HepG2 (cell line): ENCODE results near the gene ANO1. TPM values are rescaled to one million over a fixed set of nuclear protein-coding genes. Genes with fewer than 3 reads are reported as not detected.

Experiments used
- ATAC-seq: fragments of 200-7000 bp; cut with Tn5 transposase; 3 replicates; pipeline ENCODE4 v1.9.1; 2020; ENCODE audit warnings: mild to moderate bottlenecking, moderate library complexity
- BruUV-seq: library from RNA; stranded (reverse); fragments of 400-500 nt; replicated peaks from 2 replicates; lab custom pipeline; 2021; lab: Mats Ljungman, UMichigan
- CTCF ChIA-PET: fragments of 300-600 bp; formaldehyde crosslinking; extraction: SDS; loops from one replicate; lab custom pipeline; 2021; ENCODE audit warnings: low total read pairs, inconsistent platforms, low intra/inter-chr PET ratio; lab: Yijun Ruan, JAX
- POLR2A ChIA-PET: fragments of 350-600 bp; sonication (Branson Sonifier 250); formaldehyde crosslinking; loops from one replicate; lab custom pipeline; 2020; ENCODE audit warnings: antibody characterized with exemption, inconsistent platforms; lab: Yijun Ruan, JAX
- DNase-seq: peaks from one replicate; pipeline ENCODE4 v3.0.0-alpha.2; 2015; ENCODE audit warnings: low spot score
- FAIRE-seq: peaks from 3 replicates; lab custom pipeline; 2011; peaks lifted over from hg19 to GRCh38; lab: Jason Lieb, UNC
- H2AFZ ChIP-seq: one replicate; pipeline ENCODE4 v1.6.1; 2011; ENCODE audit warnings: low read length, inconsistent platforms
- H3K27ac ChIP-seq: fragments of 300-600 bp; 3 replicates; pipeline ENCODE4 v1.8.0; 2011; ENCODE audit warnings: mixed run types, mild to moderate bottlenecking, mixed read lengths, low read length, inconsistent platforms; ENCODE audit not compliant: insufficient read depth; ENCODE audit errors: extremely low read length
- H3K27me3 ChIP-seq, 2 experiments: fragments of 200-600 bp in 1 of 2; 2 replicates in 1 of 2; 3 replicates in 1 of 2; pipeline versions ENCODE4 v1.6.0 to v1.8.0; 2011; ENCODE audit warnings: low read length in 2 of 2, mild to moderate bottlenecking in 2 of 2, moderate library complexity in 2 of 2, inconsistent platforms in 1 of 2; ENCODE audit not compliant: insufficient read depth in 2 of 2, control insufficient read depth in 1 of 2
- H3K36me3 ChIP-seq, 2 experiments: fragments of 200-600 bp in 1 of 2; replicated peaks in 1 of 2; 2 replicates in 1 of 2; 3 replicates in 1 of 2; pipeline versions ENCODE4 v1.5.1 to v1.8.0; 2011; ENCODE audit warnings: low read length in 2 of 2, inconsistent platforms in 1 of 2; ENCODE audit not compliant: insufficient read depth in 2 of 2, control insufficient read depth in 1 of 2
- H3K4me1 ChIP-seq: 2 replicates; pipeline ENCODE4 v1.5.1; 2012; ENCODE audit warnings: low read length, inconsistent platforms; ENCODE audit not compliant: insufficient read depth
- H3K4me2 ChIP-seq: 2 replicates; pipeline ENCODE4 v1.6.0; 2011; ENCODE audit warnings: low read depth, low read length, inconsistent platforms
- H3K4me3 ChIP-seq, 3 experiments: fragments of 200-600 bp in 1 of 3; sonication (generic), shearing (Covaris generic) in 1 of 3; replicated peaks in 1 of 3; 2 replicates each; pipeline ENCODE4 v1.5.1; 2011 to 2016; ENCODE audit warnings: low read length in 3 of 3, inconsistent platforms in 2 of 3, low read depth in 2 of 3, mild to moderate bottlenecking in 2 of 3, control low read depth in 1 of 3, mixed read lengths in 1 of 3; ENCODE audit not compliant: insufficient read depth in 1 of 3
- H3K79me2 ChIP-seq: one replicate; pipeline ENCODE4 v1.6.1; 2011; ENCODE audit warnings: low read length, inconsistent platforms; ENCODE audit not compliant: insufficient read depth
- H3K9ac ChIP-seq: 2 replicates; pipeline ENCODE4 v1.6.0; 2011; ENCODE audit warnings: mild to moderate bottlenecking, low read depth, low read length, inconsistent platforms; ENCODE audit not compliant: insufficient read depth
- H3K9me3 ChIP-seq: 2 replicates; pipeline ENCODE4 v1.5.1; 2012; ENCODE audit warnings: mild to moderate bottlenecking, low read length
- H4K20me1 ChIP-seq: 2 replicates; pipeline ENCODE4 v1.6.0; 2011; ENCODE audit warnings: inconsistent platforms, mild to moderate bottlenecking, low read length, moderate library complexity; ENCODE audit not compliant: insufficient read depth
- CBX2 ChIP-seq, 2 experiments: fragments of 200-600 bp in 1 of 2; sonication (generic); formaldehyde crosslinking in 1 of 2; IDR thresholded peaks; 2 replicates each; pipeline versions ENCODE4 v1.7.0 to v1.8.1; 2018 to 2022; ENCODE audit warnings: low read depth in 2 of 2, low read length in 1 of 2, mild to moderate bottlenecking in 1 of 2, missing genetic modification reagents in 1 of 2
- CTCF ChIP-seq: sonication (generic); formaldehyde crosslinking; IDR thresholded peaks from 2 replicates; pipeline ENCODE4 v1.5.0; 2020; ENCODE audit warnings: mild to moderate bottlenecking, missing genetic modification reagents, moderate library complexity
- MATR3 ChIP-seq: sonication (generic); formaldehyde crosslinking; IDR thresholded peaks from 2 replicates; pipeline ENCODE4 v1.4.0; 2020; ENCODE audit warnings: missing genetic modification reagents
- POGZ ChIP-seq: sonication (generic); formaldehyde crosslinking; IDR thresholded peaks from 2 replicates; pipeline ENCODE4 v1.4.0; 2020; ENCODE audit warnings: mild to moderate bottlenecking, missing genetic modification reagents
- ZNF891 ChIP-seq: sonication (generic); formaldehyde crosslinking; IDR thresholded peaks from 2 replicates; pipeline ENCODE4 v1.5.0; 2020; ENCODE audit warnings: mild to moderate bottlenecking, missing genetic modification reagents
- whole genome bisulfite sequencing: methylation state at CpG from one replicate; pipeline ENCODE4 v1.1.6; 2017; ENCODE audit warnings: low lambda C conversion rate; 5-methylcytosine and 5-hydroxymethylcytosine counted together
- in situ Hi-C: cut with HindIII; loops from 2 replicates; pipeline ENCODE4 v1.10.0; 2017; ENCODE audit warnings: low pct_unique_long_range_greater_than_20kb; ENCODE audit not compliant: extremely low pct_ligation_motif_present
- intact Hi-C: fragments of 100-400 bp; cut with micrococcal nuclease; formaldehyde crosslinking; loops from one replicate; pipeline ENCODE4 v1.10.0; 2022; ENCODE audit not compliant: unreplicated experiment
- polyA plus RNA-seq, 8 experiments: library from polyadenylated mRNA; depleted of rRNA in 3 of 8; stranded (reverse) in 7 of 8; unstranded in 1 of 8; fragments of >200 nt; fragmentation: Illumina TruSeq in 4 of 8; extraction: Trizol in 4 of 8; gene quantifications; 2 replicates each; pipeline versions ENCODE4 v1.2.1 to v1.2.3, GENCODE V29; 2011 to 2016; ENCODE audit warnings: low read depth in 4 of 8, missing spikeins in 1 of 8, mixed read lengths in 1 of 8; ENCODE audit not compliant: insufficient read depth in 1 of 8
- total RNA-seq, 5 experiments: library from RNA; depleted of rRNA; stranded (reverse); fragments of >200 nt; fragmentation: Illumina TruSeq; extraction: Trizol; gene quantifications; 2 replicates each; pipeline ENCODE4 v1.2.3, GENCODE V29; 2016; ENCODE audit warnings: low read depth in 1 of 5
- TF ChIP-seq, protein P1 (sequence below): sonication (generic); formaldehyde crosslinking; IDR thresholded peaks from 2 replicates; pipeline ENCODE4 v1.5.1; 2020; ENCODE audit warnings: missing genetic modification reagents, mild to moderate bottlenecking, borderline replicate concordance

ANO1 gene
- total and polyA plus RNA-seq, 2 of the 13 experiments (the other 11 are each of a cell fraction or from before 2014, with no cell fraction given) = not detected

DNA sequence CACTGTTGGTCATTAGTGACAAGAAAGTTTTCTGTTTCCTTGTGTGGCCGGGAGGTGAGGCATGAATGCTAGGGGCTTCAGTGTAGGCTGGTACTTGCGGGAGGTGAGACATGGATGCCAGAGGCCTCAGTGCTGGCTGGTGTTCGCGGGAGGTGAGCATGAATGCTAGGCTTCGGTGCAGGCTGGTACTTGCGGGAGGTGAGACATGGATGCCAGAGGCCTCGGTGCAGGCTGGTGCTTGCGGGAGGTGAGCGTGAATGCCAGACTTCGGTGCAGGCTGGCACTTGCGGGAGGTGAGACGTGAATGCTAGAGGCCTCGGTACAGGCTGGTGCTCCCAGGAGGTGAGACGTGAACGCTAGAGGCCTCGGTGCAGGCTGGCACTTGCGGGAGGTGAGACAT lies 48.4 kb downstream of the ANO1 start (continued):
- TF ChIP-seq CTCF (no peak), ZNF891 (CRISPR knock-in tag) (no peak), CBX2 (IDR thresholded peaks at IDR 0.05; ENCODE audit: low read depth, low read length) (no peak), CBX2 (CRISPR knock-in tag; IDR thresholded peaks at IDR 0.05; ENCODE audit: low read depth) (no peak)
- TF ChIP-seq, protein P1, sequence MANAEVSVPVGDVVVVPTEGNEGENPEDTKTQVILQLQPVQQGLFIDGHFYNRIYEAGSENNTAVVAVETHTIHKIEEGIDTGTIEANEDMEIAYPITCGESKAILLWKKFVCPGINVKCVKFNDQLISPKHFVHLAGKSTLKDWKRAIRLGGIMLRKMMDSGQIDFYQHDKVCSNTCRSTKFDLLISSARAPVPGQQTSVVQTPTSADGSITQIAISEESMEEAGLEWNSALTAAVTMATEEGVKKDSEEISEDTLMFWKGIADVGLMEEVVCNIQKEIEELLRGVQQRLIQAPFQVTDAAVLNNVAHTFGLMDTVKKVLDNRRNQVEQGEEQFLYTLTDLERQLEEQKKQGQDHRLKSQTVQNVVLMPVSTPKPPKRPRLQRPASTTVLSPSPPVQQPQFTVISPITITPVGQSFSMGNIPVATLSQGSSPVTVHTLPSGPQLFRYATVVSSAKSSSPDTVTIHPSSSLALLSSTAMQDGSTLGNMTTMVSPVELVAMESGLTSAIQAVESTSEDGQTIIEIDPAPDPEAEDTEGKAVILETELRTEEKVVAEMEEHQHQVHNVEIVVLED (CRISPR knock-in tag) = no peak

GRCh38 chr11:70127653-70128434 lies 49.7 kb downstream of the ANO1 start:
- no peaks in the 10 kb centered on the region for H3K79me2 ChIP-seq
- TF ChIP-seq POGZ (CRISPR knock-in tag) = no peak
- no peak for TF ChIP-seq MATR3 (CRISPR knock-in tag)
- H3K9ac ChIP-seq = no peak overlapping the region
- no peak overlapping the region for H3K27ac ChIP-seq
- no peak overlapping the region for H3K4me3 ChIP-seq
- FAIRE-seq = no peak
- no peaks in the 10 kb centered on the region for H4K20me1 ChIP-seq
- CTCF ChIA-PET = no interaction called here
- DNase-seq = no peak
- BruUV-seq = no TSS peak
- intact Hi-C loops = no loop called here
- in situ Hi-C loops = no loop called here
- no peak for ATAC-seq
- peaks cover 8 to 59% of the 10 kb centered on the region in 2 experiments for H3K27me3 ChIP-seq
- no peaks in the 10 kb centered on the region for H3K36me3 ChIP-seq
- no peak overlapping the region for H2AFZ ChIP-seq
- POLR2A ChIA-PET = no interaction called here
- H3K9me3 ChIP-seq = no peaks in the 10 kb centered on the region
- WGBS = 41% methylated on average over 6 of the region's 6 CpGs
- no peaks in the 10 kb centered on the region for H3K4me1 ChIP-seq
- H3K4me2 ChIP-seq = no peak overlapping the region
